ENCODE data around the gene GTF2H4. TPM values are rescaled to one million over a fixed set of nuclear protein-coding genes. Genes with fewer than 3 reads are reported as not detected.
"Not testable (repeated sequence)": the region's sequence is repeated elsewhere in the genome, so short reads cannot be mapped to it uniquely, and the experiment has no call there.

Gene GTF2H4
- total RNA-seq, 1 donor from 2014 or later = 29.2 TPM

GRCh38 chr6:30900863-30901417 lies 7.1 kb upstream of the GTF2H4 start:
- no peak overlapping the region for H3K4me2 ChIP-seq
- H3K4me3 ChIP-seq = no peak overlapping the region
- no peaks in the 10 kb centered on the region for H3K36me3 ChIP-seq
- TF ChIP-seq EZH2 (IDR thresholded peaks at IDR 0.05) (no peak), EZH2phosphoT487 (IDR thresholded peaks at IDR 0.05) (no peak)
- TF ChIP-seq, protein P1, sequence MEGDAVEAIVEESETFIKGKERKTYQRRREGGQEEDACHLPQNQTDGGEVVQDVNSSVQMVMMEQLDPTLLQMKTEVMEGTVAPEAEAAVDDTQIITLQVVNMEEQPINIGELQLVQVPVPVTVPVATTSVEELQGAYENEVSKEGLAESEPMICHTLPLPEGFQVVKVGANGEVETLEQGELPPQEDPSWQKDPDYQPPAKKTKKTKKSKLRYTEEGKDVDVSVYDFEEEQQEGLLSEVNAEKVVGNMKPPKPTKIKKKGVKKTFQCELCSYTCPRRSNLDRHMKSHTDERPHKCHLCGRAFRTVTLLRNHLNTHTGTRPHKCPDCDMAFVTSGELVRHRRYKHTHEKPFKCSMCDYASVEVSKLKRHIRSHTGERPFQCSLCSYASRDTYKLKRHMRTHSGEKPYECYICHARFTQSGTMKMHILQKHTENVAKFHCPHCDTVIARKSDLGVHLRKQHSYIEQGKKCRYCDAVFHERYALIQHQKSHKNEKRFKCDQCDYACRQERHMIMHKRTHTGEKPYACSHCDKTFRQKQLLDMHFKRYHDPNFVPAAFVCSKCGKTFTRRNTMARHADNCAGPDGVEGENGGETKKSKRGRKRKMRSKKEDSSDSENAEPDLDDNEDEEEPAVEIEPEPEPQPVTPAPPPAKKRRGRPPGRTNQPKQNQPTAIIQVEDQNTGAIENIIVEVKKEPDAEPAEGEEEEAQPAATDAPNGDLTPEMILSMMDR (IDR thresholded peaks at IDR 0.05) = no peak
- no peaks in the 10 kb centered on the region for H3K27me3 ChIP-seq
- no peaks in the 10 kb centered on the region for H3K79me2 ChIP-seq (ENCODE audit: low read depth)
- peaks cover 57% of the 10 kb centered on the region for H3F3A ChIP-seq (ENCODE audit: low read depth)
- H4K20me1 ChIP-seq (ENCODE audit: low read depth) = peaks cover 11% of the 10 kb centered on the region
- H3K4me3 Mint-ChIP-seq = no peak overlapping the region
- H3K27me3 Mint-ChIP-seq (ENCODE audit: insufficient read depth, low read depth) = peaks cover 7% of the 10 kb centered on the region
- peaks cover 9% of the 10 kb centered on the region for H3K36me3 Mint-ChIP-seq
- H3K9ac ChIP-seq = no peak overlapping the region
- DNase-seq (ENCODE audit: low spot score) = no peak
- H3K9me3 ChIP-seq (ENCODE audit: low read depth) = no peaks in the 10 kb centered on the region
- no peaks in the 10 kb centered on the region for H3K9me3 Mint-ChIP-seq
- H2AFZ ChIP-seq (replicated peaks) = no peak overlapping the region
- H3K4me1 Mint-ChIP-seq = peaks cover 6% of the 10 kb centered on the region
- H3K27ac Mint-ChIP-seq = no peak overlapping the region
- peak overlapping the region; percentile 29 for H3K27ac ChIP-seq
- H3K4me1 ChIP-seq = peaks cover 4% of the 10 kb centered on the region

- Mint-ChIP-seq H3K27me3 (ENCODE audit: insufficient read depth, low read depth) (peaks cover 11% of the 10 kb centered on the region), H3K36me3 (peaks cover 7% of the 10 kb centered on the region), H3K4me1 (peaks cover 9% of the 10 kb centered on the region), H3K27ac (no peak overlapping the region), H3K4me3 (no peak overlapping the region), H3K9me3 (no peaks in the 10 kb centered on the region)
- peaks cover 62% of the 10 kb centered on the region for H3F3A ChIP-seq (ENCODE audit: low read depth)
- no peak overlapping the region for H3K9ac ChIP-seq
- peaks cover 6% of the 10 kb centered on the region for H4K20me1 ChIP-seq (ENCODE audit: low read depth)
- H3K4me3 ChIP-seq = no peak overlapping the region
- no peak overlapping the region for H3K4me2 ChIP-seq
- H3K27ac ChIP-seq = peak overlapping the region; percentile 29
- no peaks in the 10 kb centered on the region for H3K27me3 ChIP-seq
- TF ChIP-seq EZH2phosphoT487 (IDR thresholded peaks at IDR 0.05) (no peak), EZH2 (IDR thresholded peaks at IDR 0.05) (no peak)
- TF ChIP-seq, protein P1 (IDR thresholded peaks at IDR 0.05) = no peak
- peaks cover 7% of the 10 kb centered on the region for H3K4me1 ChIP-seq
- H3K36me3 ChIP-seq = no peaks in the 10 kb centered on the region
- H3K9me3 ChIP-seq (ENCODE audit: low read depth) = no peaks in the 10 kb centered on the region
- no peaks in the 10 kb centered on the region for H3K79me2 ChIP-seq (ENCODE audit: low read depth)
- DNase-seq (ENCODE audit: low spot score) = no peak
- H2AFZ ChIP-seq (replicated peaks) = no peak overlapping the region
Observed at GRCh38 chr6:30901436-30901835, 6.6 kb upstream of the GTF2H4 start.

GRCh38 chr6:30902196-30902595 lies 5.8 kb upstream of the GTF2H4 start:
- H3K36me3 ChIP-seq; H3K27ac ChIP-seq; H3K79me2 ChIP-seq (ENCODE audit: low read depth); H3K9me3 ChIP-seq (ENCODE audit: low read depth); H4K20me1 ChIP-seq (ENCODE audit: low read depth); H3K4me2 ChIP-seq; H3K9ac ChIP-seq; H3K27ac Mint-ChIP-seq; H3K9me3 Mint-ChIP-seq; H3K36me3 Mint-ChIP-seq; H3K27me3 ChIP-seq; H3K4me1 ChIP-seq; H3K4me3 ChIP-seq; DNase-seq (ENCODE audit: low spot score); H2AFZ ChIP-seq (replicated peaks); H3K4me3 Mint-ChIP-seq: not testable (repeated sequence)
- Mint-ChIP-seq H3K27me3 (ENCODE audit: insufficient read depth, low read depth) (peaks cover 11% of the 10 kb centered on the region), H3K4me1 (peaks cover 11% of the 10 kb centered on the region)
- H3F3A ChIP-seq (ENCODE audit: low read depth) = peaks cover 66% of the 10 kb centered on the region

DNA sequence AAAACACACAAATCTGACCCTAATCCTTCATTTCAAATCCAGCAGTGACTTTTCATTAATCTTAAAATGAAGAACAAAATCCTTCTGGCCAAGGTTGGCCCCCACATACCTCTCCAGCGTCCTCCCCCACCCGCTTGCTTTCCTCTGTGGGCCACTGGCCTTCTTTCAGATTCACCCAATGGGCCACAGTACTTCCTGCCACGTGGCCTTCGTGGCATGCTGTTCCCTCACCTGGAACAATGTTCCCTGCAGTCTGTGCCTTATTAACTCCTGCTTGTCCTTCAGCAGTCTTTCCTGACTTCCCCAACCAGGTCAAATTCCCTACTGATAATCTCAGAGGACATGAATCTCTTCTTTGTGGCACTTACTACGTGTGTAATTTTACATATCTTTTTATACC lies 5.3 kb upstream of the GTF2H4 start:
- Histone ChIP-seq H3K79me2 (ENCODE audit: low read depth) (no peaks in the 10 kb centered on the region), H2AFZ (replicated peaks) (no peak overlapping the region)
- no peaks in the 10 kb centered on the region for H3K9me3 Mint-ChIP-seq

More for the DNA sequence above, 5.3 kb upstream of the GTF2H4 start:
- Histone ChIP-seq H4K20me1 (ENCODE audit: low read depth) (no peaks in the 10 kb centered on the region), H3K9me3 (ENCODE audit: low read depth) (no peaks in the 10 kb centered on the region), H3K4me1 (peaks cover 9% of the 10 kb centered on the region), H3K27me3 (no peaks in the 10 kb centered on the region), H3K27ac (no peak overlapping the region), H3K4me2 (no peak overlapping the region), H3F3A (ENCODE audit: low read depth) (peaks cover 70% of the 10 kb centered on the region), H3K9ac (no peak overlapping the region), H3K4me3 (no peak overlapping the region), H3K36me3 (no peaks in the 10 kb centered on the region)
- no peak overlapping the region for H3K4me3 Mint-ChIP-seq
- peaks cover 6% of the 10 kb centered on the region for H3K36me3 Mint-ChIP-seq
- peaks cover 13% of the 10 kb centered on the region for H3K4me1 Mint-ChIP-seq
- TF ChIP-seq EZH2phosphoT487 (IDR thresholded peaks at IDR 0.05) (no peak), EZH2 (IDR thresholded peaks at IDR 0.05) (no peak)
- TF ChIP-seq, protein P1 (IDR thresholded peaks at IDR 0.05) = no peak
- DNase-seq (ENCODE audit: low spot score) = no peak
- peak overlapping the region; percentile 13 for H3K27ac Mint-ChIP-seq
- H3K27me3 Mint-ChIP-seq (ENCODE audit: insufficient read depth, low read depth) = peaks cover 11% of the 10 kb centered on the region
